SH-SY5Y (cell line): Measurements from ENCODE around the gene SPINT4.

Experiments used
- GATA2 ChIP-seq: IDR thresholded peaks from 2 replicates; pipeline ENCODE4 v1.6.1; 2011; ENCODE audit warnings: mild to moderate bottlenecking, low read depth, low read length
- GATA3 ChIP-seq: IDR thresholded peaks from 2 replicates; pipeline ENCODE4 v1.6.1; 2011; ENCODE audit warnings: low read depth, mild to moderate bottlenecking, low read length, moderate library complexity

DNA sequence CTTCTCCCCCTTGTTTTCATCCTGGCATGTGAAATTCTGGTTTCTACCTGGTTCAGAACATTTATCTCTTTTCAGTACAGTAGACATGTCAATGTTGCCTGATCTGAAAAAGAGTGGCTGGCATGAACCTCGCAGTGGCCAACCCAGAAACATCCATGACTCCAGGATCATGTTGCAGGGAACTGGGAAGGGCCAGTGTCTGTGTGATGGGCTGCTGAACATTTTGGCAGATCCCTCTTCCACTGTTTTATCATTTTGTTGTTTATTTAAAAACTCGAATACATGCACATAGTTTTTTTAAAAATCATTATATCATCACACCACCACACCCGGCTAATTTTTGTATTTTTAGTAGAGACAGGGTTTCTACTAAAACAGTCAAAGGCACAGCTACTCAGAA, 50.5 kb downstream of the SPINT4 start:
- no peak for TF ChIP-seq GATA2
- no peak for TF ChIP-seq GATA3
